ENCODE data around the gene EHF. TPM values are rescaled to one million over a fixed set of nuclear protein-coding genes. Genes with fewer than 3 reads are reported as not detected.

Gene EHF
- total and polyA plus RNA-seq, 9 of the 15 experiments (the other 6 are each of a cell fraction or from before 2014, with no cell fraction given): 0.04 to 0.54 (median 0.37) TPM

DNA sequence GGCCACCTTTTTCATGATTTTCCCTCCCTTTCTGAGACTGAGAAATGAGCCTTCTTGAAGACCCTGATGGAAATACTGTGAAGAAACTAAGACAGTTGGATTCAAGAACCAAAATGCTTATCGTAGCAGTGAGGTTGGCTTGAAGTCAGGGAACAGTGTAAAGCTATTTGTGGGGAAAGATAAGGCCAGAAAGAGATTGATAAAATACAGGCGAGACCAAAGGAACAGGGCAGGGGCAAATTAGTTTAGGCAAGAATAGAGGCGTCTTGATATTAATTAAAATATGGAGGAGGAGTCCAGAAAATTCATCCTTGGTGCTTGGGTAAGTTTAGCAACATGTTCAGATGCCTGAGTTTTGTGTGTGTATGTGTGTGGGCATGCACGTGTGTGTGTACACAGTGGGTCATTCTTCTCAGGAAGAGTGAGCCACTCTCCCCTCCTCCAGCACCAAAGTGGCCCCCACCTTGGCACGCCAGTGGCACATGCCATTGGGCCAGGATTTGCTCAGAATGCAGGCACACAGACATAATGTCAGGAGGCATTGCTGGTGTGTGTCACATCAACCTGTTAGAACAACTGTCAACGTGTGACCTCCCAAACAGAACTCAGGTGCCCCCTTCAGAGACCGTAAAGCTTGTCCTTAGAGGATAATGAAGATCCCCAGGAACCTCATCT is 3.9 kb upstream of the EHF start (continued):
- TF ChIP-seq, protein P1, sequence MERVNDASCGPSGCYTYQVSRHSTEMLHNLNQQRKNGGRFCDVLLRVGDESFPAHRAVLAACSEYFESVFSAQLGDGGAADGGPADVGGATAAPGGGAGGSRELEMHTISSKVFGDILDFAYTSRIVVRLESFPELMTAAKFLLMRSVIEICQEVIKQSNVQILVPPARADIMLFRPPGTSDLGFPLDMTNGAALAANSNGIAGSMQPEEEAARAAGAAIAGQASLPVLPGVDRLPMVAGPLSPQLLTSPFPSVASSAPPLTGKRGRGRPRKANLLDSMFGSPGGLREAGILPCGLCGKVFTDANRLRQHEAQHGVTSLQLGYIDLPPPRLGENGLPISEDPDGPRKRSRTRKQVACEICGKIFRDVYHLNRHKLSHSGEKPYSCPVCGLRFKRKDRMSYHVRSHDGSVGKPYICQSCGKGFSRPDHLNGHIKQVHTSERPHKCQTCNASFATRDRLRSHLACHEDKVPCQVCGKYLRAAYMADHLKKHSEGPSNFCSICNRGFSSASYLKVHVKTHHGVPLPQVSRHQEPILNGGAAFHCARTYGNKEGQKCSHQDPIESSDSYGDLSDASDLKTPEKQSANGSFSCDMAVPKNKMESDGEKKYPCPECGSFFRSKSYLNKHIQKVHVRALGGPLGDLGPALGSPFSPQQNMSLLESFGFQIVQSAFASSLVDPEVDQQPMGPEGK (CRISPR knock-in tag; IDR thresholded peaks at IDR 0.05; ENCODE audit: borderline replicate concordance): no peak
- TF ChIP-seq TAF9B (IDR thresholded peaks at IDR 0.05; ENCODE audit: partially characterized antibody) (no peak), ZNF133 (CRISPR knock-in tag; IDR thresholded peaks at IDR 0.05) (no peak), PRPF4 (IDR thresholded peaks at IDR 0.05; ENCODE audit: insufficient read depth, low read depth, low read length, poor library complexity, severe bottlenecking) (no peak), KLF13 (tag; IDR thresholded peaks at IDR 0.05; ENCODE audit: borderline replicate concordance, low read depth) (no peak), LEF1 (IDR thresholded peaks at IDR 0.05) (peak; percentile 53; the same call in 1 of the 2 replicates), MAFF (IDR thresholded peaks at IDR 0.05; ENCODE audit: low read length) (0 out of 2 replicates have a peak, but pooled peaks have one; percentile 10), SIX5 (IDR thresholded peaks at IDR 0.05; ENCODE audit: borderline replicate concordance in 1 of 2, insufficient read depth in 1 of 2, low read depth in 1 of 2, low read length in 2 of 2) (no peak), HDAC8 (tag; IDR thresholded peaks at IDR 0.05) (no peak), SETDB1 (IDR thresholded peaks at IDR 0.05; ENCODE audit: low read length) (no peak), ARID1B (IDR thresholded peaks at IDR 0.05) (peak; percentile 83), HDAC2 (IDR thresholded peaks at IDR 0.05) (no peak; the same call in 1 of the 2 replicates)
- TF ChIP-seq, protein P2, sequence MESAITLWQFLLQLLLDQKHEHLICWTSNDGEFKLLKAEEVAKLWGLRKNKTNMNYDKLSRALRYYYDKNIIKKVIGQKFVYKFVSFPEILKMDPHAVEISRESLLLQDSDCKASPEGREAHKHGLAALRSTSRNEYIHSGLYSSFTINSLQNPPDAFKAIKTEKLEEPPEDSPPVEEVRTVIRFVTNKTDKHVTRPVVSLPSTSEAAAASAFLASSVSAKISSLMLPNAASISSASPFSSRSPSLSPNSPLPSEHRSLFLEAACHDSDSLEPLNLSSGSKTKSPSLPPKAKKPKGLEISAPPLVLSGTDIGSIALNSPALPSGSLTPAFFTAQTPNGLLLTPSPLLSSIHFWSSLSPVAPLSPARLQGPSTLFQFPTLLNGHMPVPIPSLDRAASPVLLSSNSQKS (CRISPR knock-in tag; IDR thresholded peaks at IDR 0.05): no peak
- TF ChIP-seq, protein P3, sequence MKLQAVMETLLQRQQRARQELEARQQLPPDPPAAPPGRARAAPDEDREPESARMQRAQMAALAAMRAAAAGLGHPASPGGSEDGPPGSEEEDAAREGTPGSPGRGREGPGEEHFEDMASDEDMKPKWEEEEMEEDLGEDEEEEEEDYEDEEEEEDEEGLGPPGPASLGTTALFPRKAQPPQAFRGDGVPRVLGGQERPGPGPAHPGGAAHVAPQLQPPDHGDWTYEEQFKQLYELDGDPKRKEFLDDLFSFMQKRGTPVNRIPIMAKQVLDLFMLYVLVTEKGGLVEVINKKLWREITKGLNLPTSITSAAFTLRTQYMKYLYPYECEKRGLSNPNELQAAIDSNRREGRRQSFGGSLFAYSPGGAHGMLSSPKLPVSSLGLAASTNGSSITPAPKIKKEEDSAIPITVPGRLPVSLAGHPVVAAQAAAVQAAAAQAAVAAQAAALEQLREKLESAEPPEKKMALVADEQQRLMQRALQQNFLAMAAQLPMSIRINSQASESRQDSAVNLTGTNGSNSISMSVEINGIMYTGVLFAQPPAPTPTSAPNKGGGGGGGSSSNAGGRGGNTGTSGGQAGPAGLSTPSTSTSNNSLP (IDR thresholded peaks at IDR 0.05; ENCODE audit: borderline replicate concordance, low read depth, low read length): peak; percentile 55; the same call in 1 of the 2 replicates
- TF ChIP-seq, protein P4, sequence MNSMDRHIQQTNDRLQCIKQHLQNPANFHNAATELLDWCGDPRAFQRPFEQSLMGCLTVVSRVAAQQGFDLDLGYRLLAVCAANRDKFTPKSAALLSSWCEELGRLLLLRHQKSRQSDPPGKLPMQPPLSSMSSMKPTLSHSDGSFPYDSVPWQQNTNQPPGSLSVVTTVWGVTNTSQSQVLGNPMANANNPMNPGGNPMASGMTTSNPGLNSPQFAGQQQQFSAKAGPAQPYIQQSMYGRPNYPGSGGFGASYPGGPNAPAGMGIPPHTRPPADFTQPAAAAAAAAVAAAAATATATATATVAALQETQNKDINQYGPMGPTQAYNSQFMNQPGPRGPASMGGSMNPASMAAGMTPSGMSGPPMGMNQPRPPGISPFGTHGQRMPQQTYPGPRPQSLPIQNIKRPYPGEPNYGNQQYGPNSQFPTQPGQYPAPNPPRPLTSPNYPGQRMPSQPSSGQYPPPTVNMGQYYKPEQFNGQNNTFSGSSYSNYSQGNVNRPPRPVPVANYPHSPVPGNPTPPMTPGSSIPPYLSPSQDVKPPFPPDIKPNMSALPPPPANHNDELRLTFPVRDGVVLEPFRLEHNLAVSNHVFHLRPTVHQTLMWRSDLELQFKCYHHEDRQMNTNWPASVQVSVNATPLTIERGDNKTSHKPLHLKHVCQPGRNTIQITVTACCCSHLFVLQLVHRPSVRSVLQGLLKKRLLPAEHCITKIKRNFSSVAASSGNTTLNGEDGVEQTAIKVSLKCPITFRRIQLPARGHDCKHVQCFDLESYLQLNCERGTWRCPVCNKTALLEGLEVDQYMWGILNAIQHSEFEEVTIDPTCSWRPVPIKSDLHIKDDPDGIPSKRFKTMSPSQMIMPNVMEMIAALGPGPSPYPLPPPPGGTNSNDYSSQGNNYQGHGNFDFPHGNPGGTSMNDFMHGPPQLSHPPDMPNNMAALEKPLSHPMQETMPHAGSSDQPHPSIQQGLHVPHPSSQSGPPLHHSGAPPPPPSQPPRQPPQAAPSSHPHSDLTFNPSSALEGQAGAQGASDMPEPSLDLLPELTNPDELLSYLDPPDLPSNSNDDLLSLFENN (IDR thresholded peaks at IDR 0.05; ENCODE audit: low read depth in 2 of 2, low read length in 2 of 2): no peak
- TF ChIP-seq, protein P5, sequence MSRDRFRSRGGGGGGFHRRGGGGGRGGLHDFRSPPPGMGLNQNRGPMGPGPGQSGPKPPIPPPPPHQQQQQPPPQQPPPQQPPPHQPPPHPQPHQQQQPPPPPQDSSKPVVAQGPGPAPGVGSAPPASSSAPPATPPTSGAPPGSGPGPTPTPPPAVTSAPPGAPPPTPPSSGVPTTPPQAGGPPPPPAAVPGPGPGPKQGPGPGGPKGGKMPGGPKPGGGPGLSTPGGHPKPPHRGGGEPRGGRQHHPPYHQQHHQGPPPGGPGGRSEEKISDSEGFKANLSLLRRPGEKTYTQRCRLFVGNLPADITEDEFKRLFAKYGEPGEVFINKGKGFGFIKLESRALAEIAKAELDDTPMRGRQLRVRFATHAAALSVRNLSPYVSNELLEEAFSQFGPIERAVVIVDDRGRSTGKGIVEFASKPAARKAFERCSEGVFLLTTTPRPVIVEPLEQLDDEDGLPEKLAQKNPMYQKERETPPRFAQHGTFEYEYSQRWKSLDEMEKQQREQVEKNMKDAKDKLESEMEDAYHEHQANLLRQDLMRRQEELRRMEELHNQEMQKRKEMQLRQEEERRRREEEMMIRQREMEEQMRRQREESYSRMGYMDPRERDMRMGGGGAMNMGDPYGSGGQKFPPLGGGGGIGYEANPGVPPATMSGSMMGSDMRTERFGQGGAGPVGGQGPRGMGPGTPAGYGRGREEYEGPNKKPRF (IDR thresholded peaks at IDR 0.05; ENCODE audit: low read depth, low read length): no peak

Data from K562 (cell line).